Endodermal cell (in vitro differentiated cells): ENCODE results near the gene CDK10. TPM values are rescaled to one million over a fixed set of nuclear protein-coding genes. Genes with fewer than 3 reads are reported as not detected.

ENCODE experiments used
- DNase-seq: peaks from one replicate; pipeline ENCODE4 v3.0.0-alpha.2; 2017
- H3K27ac ChIP-seq: 2 replicates; pipeline ENCODE4 v1.5.1; 2013; ENCODE audit warnings: mild to moderate bottlenecking, low read depth, low read length, moderate library complexity
- H3K27me3 ChIP-seq: 2 replicates; pipeline ENCODE4 v1.6.1; 2013; ENCODE audit warnings: mild to moderate bottlenecking, low read length, moderate library complexity; ENCODE audit not compliant: insufficient read depth, control insufficient read depth, poor library complexity, severe bottlenecking
- H3K36me3 ChIP-seq: 2 replicates; pipeline ENCODE4 v1.7.0; 2013; ENCODE audit warnings: mild to moderate bottlenecking, low read length, moderate library complexity; ENCODE audit not compliant: control insufficient read depth, insufficient read depth
- H3K4me1 ChIP-seq: one replicate; pipeline ENCODE4 v1.7.0; 2013; ENCODE audit warnings: low read length; ENCODE audit not compliant: control insufficient read depth, insufficient read depth
- H3K4me3 ChIP-seq: 2 replicates; pipeline ENCODE4 v1.5.1; 2013; ENCODE audit warnings: mild to moderate bottlenecking, low read length, moderate library complexity
- H3K9ac ChIP-seq: 2 replicates; pipeline ENCODE4 v1.6.1; 2013; ENCODE audit warnings: mild to moderate bottlenecking, low read length, moderate library complexity; ENCODE audit not compliant: poor library complexity, severe bottlenecking; ENCODE audit errors: extremely low read depth
- H3K9me3 ChIP-seq: 2 replicates; pipeline ENCODE4 v1.6.1; 2013; ENCODE audit warnings: mild to moderate bottlenecking, low read length, moderate library complexity; ENCODE audit not compliant: control insufficient read depth
- H3K27ac Mint-ChIP-seq: 2 replicates; pipeline ENCODE4 v1.8.0; 2020; ENCODE audit warnings: mixed read lengths
- H3K27me3 Mint-ChIP-seq: 2 replicates; pipeline ENCODE4 v1.8.0; 2021; ENCODE audit warnings: mild to moderate bottlenecking, mixed read lengths; ENCODE audit not compliant: insufficient read depth
- H3K36me3 Mint-ChIP-seq: 2 replicates; pipeline ENCODE4 v1.8.0; 2020; ENCODE audit warnings: low read depth, mixed read lengths
- H3K4me1 Mint-ChIP-seq: 2 replicates; pipeline ENCODE4 v1.8.0; 2020; ENCODE audit warnings: mixed read lengths
- H3K4me3 Mint-ChIP-seq: 2 replicates; pipeline ENCODE4 v1.8.0; 2020; ENCODE audit warnings: mild to moderate bottlenecking, moderate library complexity, mixed read lengths
- H3K9me3 Mint-ChIP-seq: 2 replicates; pipeline ENCODE4 v1.8.0; 2020; ENCODE audit warnings: mild to moderate bottlenecking, mixed read lengths
- CTCF ChIP-seq: fragments of 200-600 bp; sonication (generic); conservative IDR thresholded peaks from 2 replicates; pipeline ENCODE4 v1.5.0; 2021; ENCODE audit warnings: antibody characterized with exemption, mild to moderate bottlenecking
- WGBS, 2 experiments: methylation state at CpG; one replicate each; pipeline versions ENCODE4 v1.1.5 to v1.1.7; 2013; ENCODE audit warnings: missing lambda C conversion rate in 2 of 2, mixed read lengths in 1 of 2; ENCODE audit not compliant: insufficient coverage in 1 of 2, insufficient read length in 1 of 2; 5-methylcytosine and 5-hydroxymethylcytosine counted together
- total RNA-seq, 2 donors: library from RNA; stranded (reverse); fragmentation: NEBNext Ultra II Directional in 1 of 2; extraction: Animal tissue kit (Norgen Biotek cat#: 25700) in 1 of 2; gene quantifications; 2 replicates in 1 of 2; 3 replicates in 1 of 2; pipeline ENCODE4 v1.2.1, GENCODE V29; 2021

The CDK10 gene
- total RNA-seq, 2 donors from 2014 or later: 108 to 123 TPM

DNA sequence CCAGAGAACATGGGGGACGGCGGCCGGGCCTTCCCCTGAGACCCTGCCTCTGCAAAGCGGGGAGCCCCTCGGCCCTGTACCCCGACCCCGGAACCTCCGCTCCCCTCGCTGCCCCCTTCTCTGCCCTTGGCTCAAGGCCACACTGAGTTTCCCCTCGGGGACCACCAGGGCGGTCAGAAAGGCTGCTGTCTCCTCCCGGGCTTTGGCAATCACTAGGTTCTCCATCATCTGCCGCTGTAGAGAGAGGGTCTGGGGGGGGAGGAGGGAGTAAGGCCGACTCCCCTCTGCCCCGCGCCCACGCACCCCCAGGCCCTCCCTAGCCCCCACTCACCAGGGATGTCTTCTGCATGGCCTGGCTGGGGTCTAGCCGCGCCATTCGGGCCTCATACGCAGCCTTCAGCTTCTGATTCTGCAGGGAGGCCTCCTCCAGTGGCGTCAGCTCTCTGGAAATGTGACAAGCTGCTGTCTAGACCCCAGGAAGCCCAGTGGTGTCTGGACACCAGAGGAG is 25.8 kb downstream of the CDK10 start:
- Histone ChIP-seq H3K4me1 (no peaks in the 10 kb centered on the region), H3K27ac (no peak overlapping the region), H3K4me3 (peak overlapping the region; percentile 75), H3K27me3 (no peaks in the 10 kb centered on the region), H3K36me3 (peaks cover 6% of the 10 kb centered on the region), H3K9me3 (no peaks in the 10 kb centered on the region), H3K9ac (peak overlapping the region; percentile 20)
- peaks cover 20% of the 10 kb centered on the region for H3K36me3 Mint-ChIP-seq
- no peak for TF ChIP-seq CTCF
- H3K27ac Mint-ChIP-seq: no peak overlapping the region
- no peaks in the 10 kb centered on the region for H3K9me3 Mint-ChIP-seq
- DNase-seq: peak; percentile 64
- peak overlapping the region; percentile 64 for H3K4me3 Mint-ChIP-seq
- H3K4me1 Mint-ChIP-seq: peaks cover 5% of the 10 kb centered on the region
- peaks cover 8% of the 10 kb centered on the region for H3K27me3 Mint-ChIP-seq
- WGBS, 2 experiments: 10 to 15% methylated on average over 6 to 22 of the region's 22 CpGs

- TF ChIP-seq CTCF: no peak
- Mint-ChIP-seq H3K9me3 (no peaks in the 10 kb centered on the region), H3K36me3 (peaks cover 30% of the 10 kb centered on the region), H3K4me1 (peaks cover 6% of the 10 kb centered on the region), H3K27me3 (peaks cover 34% of the 10 kb centered on the region), H3K4me3 (no peak overlapping the region), H3K27ac (no peak overlapping the region)
- Histone ChIP-seq H3K27me3 (no peaks in the 10 kb centered on the region), H3K4me1 (no peaks in the 10 kb centered on the region), H3K9ac (no peak overlapping the region), H3K27ac (no peak overlapping the region), H3K9me3 (no peaks in the 10 kb centered on the region), H3K36me3 (peaks cover 6% of the 10 kb centered on the region), H3K4me3 (no peak overlapping the region)
- DNase-seq: no peak
- 93 to 94% methylated on average over 8 to 15 of the region's 15 CpGs for WGBS, 2 experiments
Measured at GRCh38 chr16:89716493-89716892, 30.0 kb downstream of the CDK10 start.

DNA sequence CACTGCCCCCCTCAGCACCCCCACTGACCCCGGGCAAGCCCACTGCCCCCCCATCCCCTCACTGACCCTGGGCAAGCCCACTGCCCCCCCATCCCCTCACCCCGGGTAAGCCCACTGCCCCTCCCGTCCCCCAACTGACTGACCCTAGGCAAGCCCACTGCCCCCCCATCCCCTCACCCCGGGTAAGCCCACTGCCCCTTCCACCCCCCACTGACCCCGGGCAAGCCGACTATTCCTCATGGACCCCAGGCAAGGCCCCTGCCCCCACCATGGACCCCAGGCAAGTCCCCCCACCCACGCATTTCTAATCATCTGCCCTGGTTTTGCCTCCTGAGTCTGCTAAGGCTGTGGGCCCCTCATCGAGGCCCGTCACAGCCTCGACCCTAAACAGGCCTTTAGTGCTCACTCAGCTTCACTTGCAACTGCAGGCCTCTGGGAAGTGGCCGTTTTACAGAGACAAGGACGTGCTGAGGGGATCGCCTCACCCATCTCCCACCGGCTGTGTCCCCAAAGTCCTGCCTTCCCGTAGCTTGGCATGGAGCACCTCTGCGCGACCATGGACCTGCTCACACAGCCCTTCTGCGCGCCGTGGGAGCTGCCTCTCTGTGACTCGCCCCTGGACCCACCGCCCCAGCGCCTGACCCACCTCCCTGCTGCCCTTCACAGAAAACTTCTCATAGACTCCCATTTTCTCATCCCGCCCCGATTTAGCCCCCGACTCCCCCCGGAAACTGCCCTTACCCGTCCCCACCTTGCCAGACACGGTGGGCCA is 30.6 kb downstream of the CDK10 start:
- Mint-ChIP-seq H3K9me3 (no peaks in the 10 kb centered on the region), H3K4me3 (no peak overlapping the region), H3K36me3 (peaks cover 30% of the 10 kb centered on the region), H3K27me3 (peaks cover 34% of the 10 kb centered on the region), H3K27ac (no peak overlapping the region), H3K4me1 (peaks cover 6% of the 10 kb centered on the region)
- Histone ChIP-seq H3K9me3 (no peaks in the 10 kb centered on the region), H3K4me1 (no peaks in the 10 kb centered on the region), H3K9ac (no peak overlapping the region), H3K36me3 (peaks cover 6% of the 10 kb centered on the region), H3K27ac (no peak overlapping the region), H3K4me3 (no peak overlapping the region), H3K27me3 (no peaks in the 10 kb centered on the region)
- no peak for DNase-seq
- 93 to 97% methylated on average over 21 to 25 of the region's 29 CpGs for WGBS, 2 experiments
- no peak for TF ChIP-seq CTCF
